ENCODE data around the gene ASXL1. TPM values are rescaled to one million over a fixed set of nuclear protein-coding genes. Genes with fewer than 3 reads are reported as not detected.

The ASXL1 gene
- polyA plus RNA-seq, 2 of the 4 experiments (the other 2 are of a cell fraction): 35.7 to 36.0 TPM

DNA sequence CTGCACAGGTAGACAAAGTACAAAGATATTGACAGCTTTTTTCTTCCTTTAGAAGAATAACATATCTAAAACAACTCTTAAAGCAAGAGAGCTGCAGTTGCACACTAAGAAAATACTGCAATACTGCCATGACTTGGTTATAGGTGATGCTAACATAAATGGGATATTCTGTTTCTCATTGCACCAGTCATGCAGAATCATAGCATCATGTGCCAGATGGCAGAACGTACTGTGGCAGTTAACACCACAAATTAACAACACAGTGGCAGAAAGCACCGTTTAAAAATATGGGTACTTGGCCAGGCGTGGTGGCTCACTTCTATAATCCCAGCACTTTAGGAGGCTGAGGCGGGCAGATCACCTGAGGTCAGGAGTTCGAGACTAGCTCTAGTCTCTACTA lies 7.4 kb downstream of the ASXL1 start:
- Histone ChIP-seq H3K4me1 (peaks cover 69% of the 10 kb centered on the region), H3K4me3 (no peak overlapping the region), H3K9me3 (no peaks in the 10 kb centered on the region), H3K27ac (no peak overlapping the region), H3K4me2 (no peak overlapping the region)
- ATAC-seq (no peak), DNase-seq (ENCODE audit: low read depth in 1 of 2, low spot score in 1 of 2) (no peak), FAIRE-seq (no peak)
- POLR2A ChIA-PET: no interaction called here
- CTCF ChIA-PET: interaction anchor here (0.5 to 2.4 kb wide), 3 partner anchors 14 to 77 kb away, joined by 3 to 7 read pairs (median 5); no protein-coding TSS in a partner anchor
- TF ChIP-seq EHF (CRISPR knock-in tag; IDR thresholded peaks at IDR 0.05) (no peak), POLR2A (IDR thresholded peaks at IDR 0.05; ENCODE audit: low read length) (no peak)
- WGBS (ENCODE audit: missing lambda C conversion rate): 76% methylated on average over 5 of the region's 5 CpGs

DNA sequence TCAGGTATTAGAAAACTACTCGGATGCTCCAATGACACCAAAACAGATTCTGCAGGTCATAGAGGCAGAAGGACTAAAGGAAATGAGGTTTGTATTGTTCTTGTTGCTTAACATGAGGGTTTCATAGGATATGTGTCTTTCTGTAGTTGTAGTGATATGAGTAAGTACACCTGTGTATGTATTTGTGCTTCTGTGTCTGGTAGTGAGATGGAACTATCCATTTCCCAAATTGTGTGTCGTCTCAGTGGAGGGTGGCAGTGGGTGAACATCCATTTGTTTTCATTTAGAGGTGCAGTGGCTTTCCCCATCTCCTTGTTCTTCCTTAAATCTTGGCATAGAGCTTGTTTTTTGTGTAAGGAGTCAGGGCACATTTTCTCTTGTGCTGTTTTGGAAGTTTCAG lies 8.2 kb downstream of the ASXL1 start:
- Histone ChIP-seq H3K9me3 (no peaks in the 10 kb centered on the region), H3K4me2 (no peak overlapping the region), H3K27ac (no peak overlapping the region), H3K4me1 (peaks cover 63% of the 10 kb centered on the region), H3K4me3 (no peak overlapping the region)
- TF ChIP-seq MAZ (IDR thresholded peaks at IDR 0.05; ENCODE audit: borderline replicate concordance, low read depth, low read length): no peak
- TF ChIP-seq SREBF2 (IDR thresholded peaks at IDR 0.05): no peak
- TF ChIP-seq FOXS1 (CRISPR knock-in tag; IDR thresholded peaks at IDR 0.05): no peak
- TF ChIP-seq RNF2 (IDR thresholded peaks at IDR 0.05; ENCODE audit: borderline replicate concordance, low read depth): no peak
- no peak for TF ChIP-seq POLR2AphosphoS2 (conservative IDR thresholded peaks at IDR 0.05; ENCODE audit: low read length)
- no peak for TF ChIP-seq HOXA7 (CRISPR knock-in tag; IDR thresholded peaks at IDR 0.05)
- no peak for TF ChIP-seq GATA3 (IDR thresholded peaks at IDR 0.05; ENCODE audit: borderline replicate concordance)
- TF ChIP-seq BHLHE40 (IDR thresholded peaks at IDR 0.05; ENCODE audit: low read depth, low read length): no peak
- TF ChIP-seq PHF8 (IDR thresholded peaks at IDR 0.05; ENCODE audit: borderline replicate concordance, low read depth): no peak
- TF ChIP-seq MYC (IDR thresholded peaks at IDR 0.05; ENCODE audit: borderline replicate concordance, low read length): no peak
- TF ChIP-seq, protein P1, sequence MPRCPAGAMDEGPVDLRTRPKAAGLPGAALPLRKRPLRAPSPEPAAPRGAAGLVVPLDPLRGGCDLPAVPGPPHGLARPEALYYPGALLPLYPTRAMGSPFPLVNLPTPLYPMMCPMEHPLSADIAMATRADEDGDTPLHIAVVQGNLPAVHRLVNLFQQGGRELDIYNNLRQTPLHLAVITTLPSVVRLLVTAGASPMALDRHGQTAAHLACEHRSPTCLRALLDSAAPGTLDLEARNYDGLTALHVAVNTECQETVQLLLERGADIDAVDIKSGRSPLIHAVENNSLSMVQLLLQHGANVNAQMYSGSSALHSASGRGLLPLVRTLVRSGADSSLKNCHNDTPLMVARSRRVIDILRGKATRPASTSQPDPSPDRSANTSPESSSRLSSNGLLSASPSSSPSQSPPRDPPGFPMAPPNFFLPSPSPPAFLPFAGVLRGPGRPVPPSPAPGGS (IDR thresholded peaks at IDR 0.05): no peak
- TF ChIP-seq, protein P2, sequence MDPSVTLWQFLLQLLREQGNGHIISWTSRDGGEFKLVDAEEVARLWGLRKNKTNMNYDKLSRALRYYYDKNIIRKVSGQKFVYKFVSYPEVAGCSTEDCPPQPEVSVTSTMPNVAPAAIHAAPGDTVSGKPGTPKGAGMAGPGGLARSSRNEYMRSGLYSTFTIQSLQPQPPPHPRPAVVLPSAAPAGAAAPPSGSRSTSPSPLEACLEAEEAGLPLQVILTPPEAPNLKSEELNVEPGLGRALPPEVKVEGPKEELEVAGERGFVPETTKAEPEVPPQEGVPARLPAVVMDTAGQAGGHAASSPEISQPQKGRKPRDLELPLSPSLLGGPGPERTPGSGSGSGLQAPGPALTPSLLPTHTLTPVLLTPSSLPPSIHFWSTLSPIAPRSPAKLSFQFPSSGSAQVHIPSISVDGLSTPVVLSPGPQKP (IDR thresholded peaks at IDR 0.05; ENCODE audit: low read depth, low read length): no peak
- no peak for TF ChIP-seq JUNB (IDR thresholded peaks at IDR 0.05)
- CTCF ChIA-PET: interaction anchor here (0.6 to 2.4 kb wide), 2 partner anchors 30 to 102 kb away, joined by 3 to 7 read pairs; no protein-coding TSS in a partner anchor
- 92% methylated on average over 2 of the region's 2 CpGs for WGBS (ENCODE audit: missing lambda C conversion rate)
- DNase-seq (ENCODE audit: low read depth in 1 of 2, low spot score in 1 of 2): no peak
- POLR2A ChIA-PET: no interaction called here
- FAIRE-seq: no peak
- no peak for ATAC-seq

DNA sequence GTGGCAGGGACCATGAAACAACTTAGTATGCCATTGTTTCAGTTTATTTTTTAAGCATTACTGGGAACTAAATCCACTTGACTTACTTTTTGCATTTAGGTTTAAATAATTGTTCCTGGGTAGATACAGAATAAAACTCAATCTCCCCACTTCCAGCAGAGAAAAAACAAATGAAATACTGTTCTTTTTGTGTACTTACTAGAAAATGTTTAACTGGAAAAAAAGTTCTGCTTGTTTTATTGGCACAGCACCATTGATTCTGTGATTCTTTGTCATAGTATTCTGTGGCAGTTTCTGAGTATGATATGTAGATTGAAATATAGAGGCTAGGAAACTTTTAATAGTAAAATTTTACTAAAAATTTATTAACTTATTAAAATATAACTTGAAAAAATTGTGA lies 10.2 kb downstream of the ASXL1 start:
- H3K4me2 ChIP-seq: peak overlapping the region; percentile 60
- H3K4me3 ChIP-seq: no peak overlapping the region
- CTCF ChIA-PET: interaction anchor here (0.9 kb wide), 1 partner anchor 88 kb away, joined by 3 read pairs; no protein-coding TSS in a partner anchor
- ATAC-seq (no peak), FAIRE-seq (no peak), DNase-seq (ENCODE audit: low read depth in 1 of 2, low spot score in 1 of 2) (no peak)
- peaks cover 53% of the 10 kb centered on the region for H3K4me1 ChIP-seq
- H3K9me3 ChIP-seq: no peaks in the 10 kb centered on the region
- TF ChIP-seq, protein P3, sequence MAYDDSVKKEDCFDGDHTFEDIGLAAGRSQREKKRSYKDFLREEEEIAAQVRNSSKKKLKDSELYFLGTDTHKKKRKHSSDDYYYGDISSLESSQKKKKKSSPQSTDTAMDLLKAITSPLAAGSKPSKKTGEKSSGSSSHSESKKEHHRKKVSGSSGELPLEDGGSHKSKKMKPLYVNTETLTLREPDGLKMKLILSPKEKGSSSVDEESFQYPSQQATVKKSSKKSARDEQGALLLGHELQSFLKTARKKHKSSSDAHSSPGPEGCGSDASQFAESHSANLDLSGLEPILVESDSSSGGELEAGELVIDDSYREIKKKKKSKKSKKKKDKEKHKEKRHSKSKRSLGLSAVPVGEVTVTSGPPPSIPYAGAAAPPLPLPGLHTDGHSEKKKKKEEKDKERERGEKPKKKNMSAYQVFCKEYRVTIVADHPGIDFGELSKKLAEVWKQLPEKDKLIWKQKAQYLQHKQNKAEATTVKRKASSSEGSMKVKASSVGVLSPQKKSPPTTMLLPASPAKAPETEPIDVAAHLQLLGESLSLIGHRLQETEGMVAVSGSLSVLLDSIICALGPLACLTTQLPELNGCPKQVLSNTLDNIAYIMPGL (CRISPR knock-in tag; IDR thresholded peaks at IDR 0.05; ENCODE audit: borderline replicate concordance): no peak
- no peak for TF ChIP-seq HDAC2 (IDR thresholded peaks at IDR 0.05)
- no peak for TF ChIP-seq EHF (CRISPR knock-in tag; IDR thresholded peaks at IDR 0.05)
- TF ChIP-seq, protein P4, sequence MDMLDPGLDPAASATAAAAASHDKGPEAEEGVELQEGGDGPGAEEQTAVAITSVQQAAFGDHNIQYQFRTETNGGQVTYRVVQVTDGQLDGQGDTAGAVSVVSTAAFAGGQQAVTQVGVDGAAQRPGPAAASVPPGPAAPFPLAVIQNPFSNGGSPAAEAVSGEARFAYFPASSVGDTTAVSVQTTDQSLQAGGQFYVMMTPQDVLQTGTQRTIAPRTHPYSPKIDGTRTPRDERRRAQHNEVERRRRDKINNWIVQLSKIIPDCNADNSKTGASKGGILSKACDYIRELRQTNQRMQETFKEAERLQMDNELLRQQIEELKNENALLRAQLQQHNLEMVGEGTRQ (IDR thresholded peaks at IDR 0.05): no peak
- no peak for TF ChIP-seq CBX2 (IDR thresholded peaks at IDR 0.05; ENCODE audit: borderline replicate concordance, low read depth)
- TF ChIP-seq TFCP2L1 (CRISPR knock-in tag; IDR thresholded peaks at IDR 0.05): no peak
- TF ChIP-seq EP300 (IDR thresholded peaks at IDR 0.05): no peak
- TF ChIP-seq, protein P5, sequence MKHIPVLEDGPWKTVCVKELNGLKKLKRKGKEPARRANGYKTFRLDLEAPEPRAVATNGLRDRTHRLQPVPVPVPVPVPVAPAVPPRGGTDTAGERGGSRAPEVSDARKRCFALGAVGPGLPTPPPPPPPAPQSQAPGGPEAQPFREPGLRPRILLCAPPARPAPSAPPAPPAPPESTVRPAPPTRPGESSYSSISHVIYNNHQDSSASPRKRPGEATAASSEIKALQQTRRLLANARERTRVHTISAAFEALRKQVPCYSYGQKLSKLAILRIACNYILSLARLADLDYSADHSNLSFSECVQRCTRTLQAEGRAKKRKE (CRISPR knock-in tag; IDR thresholded peaks at IDR 0.05; ENCODE audit: low read depth): no peak
- TF ChIP-seq, protein P6, sequence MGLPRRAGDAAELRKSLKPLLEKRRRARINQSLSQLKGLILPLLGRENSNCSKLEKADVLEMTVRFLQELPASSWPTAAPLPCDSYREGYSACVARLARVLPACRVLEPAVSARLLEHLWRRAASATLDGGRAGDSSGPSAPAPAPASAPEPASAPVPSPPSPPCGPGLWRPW (IDR thresholded peaks at IDR 0.05): no peak
- TF ChIP-seq NPAS2 (CRISPR knock-in tag; IDR thresholded peaks at IDR 0.05; ENCODE audit: borderline replicate concordance): no peak
- TF ChIP-seq CHD4 (IDR thresholded peaks at IDR 0.05; ENCODE audit: borderline replicate concordance): no peak
- TF ChIP-seq POLR2AphosphoS2 (conservative IDR thresholded peaks at IDR 0.05; ENCODE audit: low read length): no peak
- no peak for TF ChIP-seq SMC3 (IDR thresholded peaks at IDR 0.05)
- TF ChIP-seq MYC (IDR thresholded peaks at IDR 0.05; ENCODE audit: borderline replicate concordance, low read length): no peak
- no peak for TF ChIP-seq RAD21 (conservative IDR thresholded peaks at IDR 0.05 in 1 of 2, IDR thresholded peaks at IDR 0.05 in 1 of 2)
- TF ChIP-seq ZFP36 (IDR thresholded peaks at IDR 0.05; ENCODE audit: borderline replicate concordance, partially characterized antibody): no peak
- TF ChIP-seq ZNF302 (CRISPR knock-in tag; IDR thresholded peaks at IDR 0.05): no peak
- no peak overlapping the region for H3K27ac ChIP-seq
- POLR2A ChIA-PET: no interaction called here
